Measurements from ENCODE around the gene ZNF606. TPM values are rescaled to one million over a fixed set of nuclear protein-coding genes. Genes with fewer than 3 reads are reported as not detected.

ZNF606 gene
- total and polyA plus RNA-seq, 2 experiments from 2014 or later, result 17.6 to 18.0 TPM

DNA sequence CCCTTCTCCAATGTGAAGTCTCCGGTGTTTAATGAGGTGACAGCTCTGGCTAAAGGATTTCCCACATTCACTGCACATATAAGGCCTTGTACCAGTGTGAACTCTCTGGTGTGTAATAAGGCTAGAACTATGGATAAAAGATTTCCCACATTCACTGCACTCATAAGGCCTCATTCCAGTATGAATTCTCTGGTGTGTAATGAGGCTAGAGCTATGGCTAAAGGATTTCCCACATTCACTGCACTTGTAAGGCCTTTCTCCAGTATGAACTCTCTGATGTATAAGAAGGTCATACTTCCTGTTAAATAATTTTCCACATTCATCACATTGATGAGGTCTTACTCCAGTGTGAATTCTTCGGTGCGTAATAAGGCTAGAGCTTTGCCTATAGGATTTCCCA lies 61.0 kb downstream of the ZNF606 start:
- peaks cover 4% of the 10 kb centered on the region for H3K4me1 ChIP-seq (ENCODE audit: insufficient read depth)
- WGBS (ENCODE audit: low lambda C conversion rate, missing lambda C conversion rate), result 100% methylated on average over 3 of the region's 3 CpGs
- H3K9me2 ChIP-seq (replicated peaks; ENCODE audit: insufficient read depth), result no peaks in the 10 kb centered on the region
- H3K4me2 ChIP-seq, result no peak overlapping the region
- peaks cover 4% of the 10 kb centered on the region for H3K36me3 ChIP-seq (replicated peaks; ENCODE audit: insufficient read depth, low read depth)
- H3K27me3 ChIP-seq, result no peaks in the 10 kb centered on the region
- H3K9me3 ChIP-seq (ENCODE audit: low read depth), result peaks cover 7% of the 10 kb centered on the region
- H3K27ac ChIP-seq, result no peak overlapping the region
- H2AFZ ChIP-seq, result no peak overlapping the region
- H4K20me1 ChIP-seq (ENCODE audit: insufficient read depth, poor library complexity, severe bottlenecking), result no peaks in the 10 kb centered on the region
- no peak overlapping the region for H3K4me3 ChIP-seq
- TF ChIP-seq EZH2 (IDR thresholded peaks at IDR 0.05; ENCODE audit: borderline replicate concordance) (no peak), EZH2phosphoT487 (IDR thresholded peaks at IDR 0.05; ENCODE audit: low read depth, severe bottlenecking, unreplicated experiment) (no peak)
- TF ChIP-seq, protein P1, sequence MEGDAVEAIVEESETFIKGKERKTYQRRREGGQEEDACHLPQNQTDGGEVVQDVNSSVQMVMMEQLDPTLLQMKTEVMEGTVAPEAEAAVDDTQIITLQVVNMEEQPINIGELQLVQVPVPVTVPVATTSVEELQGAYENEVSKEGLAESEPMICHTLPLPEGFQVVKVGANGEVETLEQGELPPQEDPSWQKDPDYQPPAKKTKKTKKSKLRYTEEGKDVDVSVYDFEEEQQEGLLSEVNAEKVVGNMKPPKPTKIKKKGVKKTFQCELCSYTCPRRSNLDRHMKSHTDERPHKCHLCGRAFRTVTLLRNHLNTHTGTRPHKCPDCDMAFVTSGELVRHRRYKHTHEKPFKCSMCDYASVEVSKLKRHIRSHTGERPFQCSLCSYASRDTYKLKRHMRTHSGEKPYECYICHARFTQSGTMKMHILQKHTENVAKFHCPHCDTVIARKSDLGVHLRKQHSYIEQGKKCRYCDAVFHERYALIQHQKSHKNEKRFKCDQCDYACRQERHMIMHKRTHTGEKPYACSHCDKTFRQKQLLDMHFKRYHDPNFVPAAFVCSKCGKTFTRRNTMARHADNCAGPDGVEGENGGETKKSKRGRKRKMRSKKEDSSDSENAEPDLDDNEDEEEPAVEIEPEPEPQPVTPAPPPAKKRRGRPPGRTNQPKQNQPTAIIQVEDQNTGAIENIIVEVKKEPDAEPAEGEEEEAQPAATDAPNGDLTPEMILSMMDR (IDR thresholded peaks at IDR 0.05; ENCODE audit: poor library complexity), result no peak
- peaks cover 30% of the 10 kb centered on the region for H3K79me2 ChIP-seq
- no peak for DNase-seq (ENCODE audit: low spot score)

DNA sequence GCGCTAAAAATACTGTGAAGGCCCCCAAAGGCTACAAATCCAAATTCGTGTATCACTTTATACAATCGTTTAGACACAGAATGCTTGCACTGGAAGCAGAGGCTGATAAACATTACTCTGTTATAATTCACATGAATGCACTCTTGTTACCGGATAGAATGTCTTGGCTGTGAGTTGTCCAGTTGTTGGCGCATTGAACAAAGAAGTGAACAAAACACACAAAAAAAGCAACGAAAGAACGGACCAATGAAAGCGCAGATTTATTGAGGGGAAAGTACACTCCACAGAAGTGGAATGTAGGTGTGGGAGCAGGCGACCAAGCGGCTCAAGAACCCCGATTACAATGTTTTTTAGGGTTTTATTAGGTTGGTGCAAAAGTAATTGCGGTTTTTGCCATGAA lies 66.9 kb downstream of the ZNF606 start:
- Histone ChIP-seq H3K4me3 (no peak overlapping the region), H3K4me2 (peak overlapping the region; percentile 69), H3K9me2 (replicated peaks; ENCODE audit: insufficient read depth) (no peaks in the 10 kb centered on the region), H3K9me3 (ENCODE audit: low read depth) (no peaks in the 10 kb centered on the region), H3K4me1 (ENCODE audit: insufficient read depth) (peaks cover 8% of the 10 kb centered on the region), H3K27ac (no peak overlapping the region), H4K20me1 (ENCODE audit: insufficient read depth, poor library complexity, severe bottlenecking) (no peaks in the 10 kb centered on the region), H3K27me3 (no peaks in the 10 kb centered on the region), H3K79me2 (peaks cover 26% of the 10 kb centered on the region), H3K36me3 (replicated peaks; ENCODE audit: insufficient read depth, low read depth) (peaks cover 4% of the 10 kb centered on the region), H2AFZ (no peak overlapping the region)
- 92% methylated on average over 12 of the region's 12 CpGs for WGBS (ENCODE audit: low lambda C conversion rate, missing lambda C conversion rate)
- no peak for DNase-seq (ENCODE audit: low spot score)
- TF ChIP-seq EZH2phosphoT487 (IDR thresholded peaks at IDR 0.05; ENCODE audit: low read depth, severe bottlenecking, unreplicated experiment), result no peak
- TF ChIP-seq EZH2 (IDR thresholded peaks at IDR 0.05; ENCODE audit: borderline replicate concordance), result no peak
- TF ChIP-seq, protein P1 (IDR thresholded peaks at IDR 0.05; ENCODE audit: poor library complexity), result no peak

DNA sequence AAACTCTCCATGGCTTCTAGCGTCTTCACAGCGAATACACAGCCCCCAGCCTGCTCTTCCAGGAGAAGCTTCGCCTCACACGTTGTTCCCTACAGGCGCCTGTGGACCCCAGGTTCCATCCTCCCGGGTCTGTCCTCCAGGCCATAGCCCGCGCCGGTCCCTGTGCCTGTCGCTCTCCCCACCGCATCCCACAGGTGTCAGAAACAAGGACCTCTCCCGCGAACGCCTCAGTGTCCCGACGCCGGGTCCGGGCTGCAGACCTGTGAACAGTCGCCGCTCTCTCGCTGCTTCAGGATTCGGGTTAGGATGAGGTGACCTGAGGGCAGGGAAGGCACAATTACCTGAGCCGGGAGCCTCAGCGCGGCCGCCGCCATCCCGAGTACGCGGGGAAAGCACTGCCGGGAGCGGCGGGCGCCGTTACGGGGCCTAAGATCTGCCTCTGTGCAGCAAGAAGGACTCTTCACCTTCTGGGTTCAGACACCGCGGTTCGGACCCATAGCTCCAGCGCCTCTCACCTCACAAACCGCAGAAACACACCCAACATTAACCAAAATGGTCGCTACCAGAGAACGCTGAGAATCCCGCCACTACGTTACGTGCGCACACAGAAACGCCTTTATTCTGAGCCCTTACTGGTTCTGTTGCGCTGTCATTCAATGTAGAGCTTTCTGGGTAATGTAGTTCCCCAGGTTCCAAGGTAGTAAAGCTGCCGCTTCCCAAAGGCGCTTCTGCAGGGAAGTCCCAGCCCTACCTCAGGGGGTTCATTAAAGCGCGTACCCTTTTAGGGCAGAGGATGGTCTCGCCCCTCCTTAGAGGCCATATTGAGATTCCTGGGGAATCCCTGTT lies 67.6 kb downstream of the ZNF606 start, which contains the start of gene ZNF418:
Gene ZNF418 (minus strand): TSS at position 583 of the 846 bp plus-strand sequence. CDS start 1,580 bp downstream, outside the sequence.
- Histone ChIP-seq H3K9me3 (ENCODE audit: low read depth) (no peaks in the 10 kb centered on the region), H3K27me3 (no peaks in the 10 kb centered on the region), H3K4me2 (peak within 1 kb of the TSS; percentile 90), H3K79me2 (peaks cover 26% of the 10 kb centered on the region), H3K4me1 (ENCODE audit: insufficient read depth) (peaks cover 8% of the 10 kb centered on the region), H3K9me2 (replicated peaks; ENCODE audit: insufficient read depth) (no peaks in the 10 kb centered on the region), H3K36me3 (replicated peaks; ENCODE audit: insufficient read depth, low read depth) (peaks cover 4% of the 10 kb centered on the region), H3K4me3 (peak within 1 kb of the TSS; percentile 74), H2AFZ (peak within 1 kb of the TSS; percentile 88), H4K20me1 (ENCODE audit: insufficient read depth, poor library complexity, severe bottlenecking) (no peaks in the 10 kb centered on the region), H3K27ac (peak within 1 kb of the TSS; percentile 82)
- TF ChIP-seq EZH2 (IDR thresholded peaks at IDR 0.05; ENCODE audit: borderline replicate concordance), result no peak
- TF ChIP-seq EZH2phosphoT487 (IDR thresholded peaks at IDR 0.05; ENCODE audit: low read depth, severe bottlenecking, unreplicated experiment), result no peak
- TF ChIP-seq, protein P1 (IDR thresholded peaks at IDR 0.05; ENCODE audit: poor library complexity), result no peak
- WGBS (ENCODE audit: low lambda C conversion rate, missing lambda C conversion rate), result 2% methylated on average over 54 of the region's 54 CpGs
- peak; percentile 86 for DNase-seq (ENCODE audit: low spot score)

All from hepatocyte (in vitro differentiated cells).